Glutamatergic neuron (in vitro differentiated cells): ENCODE results near the gene ADAMTSL1. TPM values are rescaled to one million over a fixed set of nuclear protein-coding genes. Genes with fewer than 3 reads are reported as not detected.

Source experiments
- DNase-seq: peaks from one replicate; pipeline ENCODE4 v3.0.0; 2022
- H3K27ac Mint-ChIP-seq: one replicate; pipeline ENCODE4 v1.8.0; 2020; ENCODE audit warnings: mild to moderate bottlenecking, mixed read lengths, inconsistent platforms; ENCODE audit not compliant: unreplicated experiment
- H3K27me3 Mint-ChIP-seq: one replicate; pipeline ENCODE4 v1.8.0; 2020; ENCODE audit warnings: mild to moderate bottlenecking, moderate library complexity, mixed read lengths, inconsistent platforms; ENCODE audit not compliant: unreplicated experiment
- H3K36me3 Mint-ChIP-seq: one replicate; pipeline ENCODE4 v1.8.0; 2020; ENCODE audit warnings: mild to moderate bottlenecking, mixed read lengths, inconsistent platforms; ENCODE audit not compliant: unreplicated experiment
- H3K4me1 Mint-ChIP-seq: one replicate; pipeline ENCODE4 v1.8.0; 2020; ENCODE audit warnings: mild to moderate bottlenecking, low read depth, mixed read lengths, inconsistent platforms; ENCODE audit not compliant: unreplicated experiment
- H3K4me3 Mint-ChIP-seq: one replicate; pipeline ENCODE4 v1.8.0; 2020; ENCODE audit warnings: mild to moderate bottlenecking, mixed read lengths, inconsistent platforms; ENCODE audit not compliant: unreplicated experiment
- H3K9me3 Mint-ChIP-seq: one replicate; pipeline ENCODE4 v1.8.0; 2020; ENCODE audit warnings: mild to moderate bottlenecking, moderate library complexity, mixed read lengths, inconsistent platforms; ENCODE audit not compliant: unreplicated experiment
- CTCF ChIP-seq: fragments of 200-600 bp; sonication (generic); IDR thresholded peaks from one replicate; pipeline ENCODE4 v1.5.0; 2021; ENCODE audit not compliant: partially characterized antibody, unreplicated experiment
- total RNA-seq: library from RNA; stranded (reverse); fragmentation: NEBNext Ultra II Directional; extraction: Animal tissue kit (Norgen Biotek cat#: 25700); gene quantifications from one replicate; pipeline ENCODE4 v1.2.1, GENCODE V29; 2021; ENCODE audit not compliant: unreplicated experiment

The ADAMTSL1 gene
- total RNA-seq, 1 donor from 2014 or later, result 0.91 TPM

GRCh38 chr9:18829066-18829465 lies 355.1 kb downstream of the ADAMTSL1 start:
- no peaks in the 10 kb centered on the region for H3K36me3 Mint-ChIP-seq
- no peak overlapping the region for H3K27ac Mint-ChIP-seq
- no peak for DNase-seq
- TF ChIP-seq CTCF, result no peak
- H3K27me3 Mint-ChIP-seq, result no peaks in the 10 kb centered on the region
- H3K4me3 Mint-ChIP-seq, result no peak overlapping the region
- H3K9me3 Mint-ChIP-seq, result no peaks in the 10 kb centered on the region
- H3K4me1 Mint-ChIP-seq, result no peaks in the 10 kb centered on the region

GRCh38 chr9:18829873-18830272 lies 355.9 kb downstream of the ADAMTSL1 start:
- no peaks in the 10 kb centered on the region for H3K36me3 Mint-ChIP-seq
- H3K9me3 Mint-ChIP-seq, result no peaks in the 10 kb centered on the region
- no peak for DNase-seq
- H3K27ac Mint-ChIP-seq, result no peak overlapping the region
- no peaks in the 10 kb centered on the region for H3K4me1 Mint-ChIP-seq
- no peak for TF ChIP-seq CTCF
- H3K27me3 Mint-ChIP-seq, result no peaks in the 10 kb centered on the region
- no peak overlapping the region for H3K4me3 Mint-ChIP-seq

- DNase-seq, result no peak
- TF ChIP-seq CTCF, result no peak
These were observed 360.9 kb downstream of the ADAMTSL1 start for GRCh38 chr9:18834740-18835361.

GRCh38 chr9:18837402-18837801 lies 363.4 kb downstream of the ADAMTSL1 start:
- Mint-ChIP-seq H3K27me3 (no peaks in the 10 kb centered on the region), H3K36me3 (no peaks in the 10 kb centered on the region), H3K4me1 (no peaks in the 10 kb centered on the region), H3K9me3 (peaks cover 1% of the 10 kb centered on the region), H3K4me3 (no peak overlapping the region), H3K27ac (no peak overlapping the region)
- no peak for TF ChIP-seq CTCF
- no peak for DNase-seq

More at GRCh38 chr9:18834740-18835361, 360.9 kb downstream of the ADAMTSL1 start:
- no peak overlapping the region for H3K27ac Mint-ChIP-seq
- H3K4me3 Mint-ChIP-seq, result no peak overlapping the region
- no peaks in the 10 kb centered on the region for H3K4me1 Mint-ChIP-seq
- no peaks in the 10 kb centered on the region for H3K36me3 Mint-ChIP-seq
- H3K27me3 Mint-ChIP-seq, result no peaks in the 10 kb centered on the region
- no peaks in the 10 kb centered on the region for H3K9me3 Mint-ChIP-seq

GRCh38 chr9:18847576-18848275 lies 373.8 kb downstream of the ADAMTSL1 start:
- H3K9me3 Mint-ChIP-seq, result peaks cover under 1% of the 10 kb centered on the region
- no peak for DNase-seq

More at GRCh38 chr9:18847576-18848275, 373.8 kb downstream of the ADAMTSL1 start:
- no peak for TF ChIP-seq CTCF
- no peak overlapping the region for H3K27ac Mint-ChIP-seq
- peaks cover 5% of the 10 kb centered on the region for H3K27me3 Mint-ChIP-seq
- peaks cover 4% of the 10 kb centered on the region for H3K36me3 Mint-ChIP-seq
- H3K4me3 Mint-ChIP-seq, result no peak overlapping the region
- H3K4me1 Mint-ChIP-seq, result no peaks in the 10 kb centered on the region
